ENCODE results near the gene CACNA1S.

Gene CACNA1S

DNA sequence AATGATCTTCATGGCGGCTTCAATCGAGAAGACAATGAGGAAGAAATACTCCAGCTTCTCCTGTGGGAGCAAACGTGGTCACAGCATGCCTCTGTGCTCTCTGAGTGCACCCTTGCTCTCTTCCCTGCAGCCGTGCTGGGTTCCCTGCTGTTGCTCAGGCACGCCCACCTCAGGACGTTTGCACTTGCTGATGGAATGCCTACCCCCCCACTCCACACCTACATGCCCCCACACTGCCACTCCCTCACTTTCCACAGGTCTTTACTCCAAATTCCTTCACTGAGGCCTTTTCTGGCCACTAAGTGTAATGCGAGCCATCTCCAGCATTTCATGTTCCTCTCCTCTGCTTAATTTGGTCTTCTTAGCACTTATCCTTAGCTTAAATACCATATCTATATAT, 18.3 kb downstream of the CACNA1S start:
- no peak for DNase-seq (ENCODE audit: low read depth in 2 of 2, low spot score in 1 of 2)

DNA sequence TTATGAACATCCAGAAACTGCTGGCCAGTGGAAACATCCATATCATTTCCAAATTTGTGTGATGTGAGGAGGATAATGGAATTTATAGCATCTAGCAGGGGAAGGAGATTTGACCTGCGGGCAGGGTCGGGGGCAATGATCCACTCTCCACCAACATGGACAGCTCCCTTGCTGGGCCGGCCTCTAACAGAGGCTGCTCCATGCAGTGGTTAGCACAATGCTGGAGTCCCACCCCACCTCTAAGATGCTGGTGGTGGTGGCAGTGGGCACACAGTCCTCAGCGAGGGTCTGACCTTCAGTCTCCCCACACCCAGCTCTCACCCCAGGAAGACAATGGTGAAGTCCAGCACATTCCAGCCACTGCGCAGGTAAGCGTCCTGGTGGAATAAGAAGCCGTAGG, 18.7 kb downstream of the CACNA1S start:
- no peak for DNase-seq (ENCODE audit: low read depth in 2 of 2, low spot score in 1 of 2)

DNA sequence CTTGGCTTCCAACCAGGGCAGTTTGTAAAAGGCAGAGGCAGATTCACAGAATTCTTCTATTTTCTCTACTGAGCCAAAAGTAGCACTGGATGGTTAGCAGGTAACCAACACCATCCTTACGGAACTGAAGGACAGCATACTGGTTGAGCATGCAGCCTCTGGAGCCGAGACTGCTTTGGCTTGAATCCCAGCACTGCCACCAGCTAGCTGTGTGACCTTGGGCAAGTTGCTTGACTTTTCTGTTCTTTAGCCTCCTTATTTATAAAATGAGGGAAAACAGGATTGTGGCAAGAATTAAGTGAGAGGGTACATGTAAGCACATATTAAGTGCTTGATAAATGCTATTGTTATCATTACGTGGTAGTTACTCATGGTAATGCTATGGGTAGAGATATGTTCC, 19.5 kb downstream of the CACNA1S start:
- DNase-seq (ENCODE audit: low read depth in 2 of 2, low spot score in 1 of 2), result no peak

DNA sequence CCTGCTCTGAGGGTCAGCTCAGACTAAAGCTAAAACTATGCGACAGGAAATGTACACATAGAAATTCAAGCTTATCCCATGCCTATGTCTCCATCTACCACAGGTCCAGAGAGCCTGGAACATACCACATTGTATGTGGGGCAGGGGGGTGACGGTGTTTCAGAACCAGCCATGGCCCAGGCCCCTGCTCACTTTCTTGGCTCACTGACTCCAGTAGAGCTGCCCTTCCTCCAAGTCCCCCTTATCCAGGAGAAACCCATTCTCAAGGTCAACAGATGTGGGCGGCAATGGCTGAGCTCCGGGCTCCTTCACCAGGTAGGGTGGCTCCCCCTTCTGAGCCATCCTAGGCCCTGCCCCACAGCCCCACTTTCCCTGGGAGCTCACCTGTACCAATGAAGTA, 21.0 kb downstream of the CACNA1S start:
- DNase-seq (ENCODE audit: low read depth in 2 of 2, low spot score in 1 of 2), result no peak

DNA sequence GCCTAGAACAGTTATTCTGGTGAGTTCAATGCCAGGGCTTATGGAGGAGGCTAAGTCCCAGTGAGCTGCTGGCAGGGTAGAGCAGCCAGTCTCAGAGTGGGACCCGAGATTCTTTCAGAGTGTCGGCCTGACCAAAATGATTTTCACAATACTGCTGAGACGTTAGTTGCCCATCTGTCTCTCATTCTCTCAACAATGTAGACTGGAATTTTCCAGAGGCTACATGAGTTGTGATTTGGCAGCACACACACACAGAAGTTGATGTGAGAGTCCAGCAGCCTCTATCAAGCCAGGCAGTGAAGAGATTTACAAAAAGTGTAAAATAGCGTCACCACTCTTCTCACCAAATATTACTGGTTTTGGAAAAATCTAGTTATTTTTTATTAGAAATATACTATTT, 21.7 kb downstream of the CACNA1S start:
- no peak for DNase-seq (ENCODE audit: low read depth in 2 of 2, low spot score in 1 of 2)

DNA sequence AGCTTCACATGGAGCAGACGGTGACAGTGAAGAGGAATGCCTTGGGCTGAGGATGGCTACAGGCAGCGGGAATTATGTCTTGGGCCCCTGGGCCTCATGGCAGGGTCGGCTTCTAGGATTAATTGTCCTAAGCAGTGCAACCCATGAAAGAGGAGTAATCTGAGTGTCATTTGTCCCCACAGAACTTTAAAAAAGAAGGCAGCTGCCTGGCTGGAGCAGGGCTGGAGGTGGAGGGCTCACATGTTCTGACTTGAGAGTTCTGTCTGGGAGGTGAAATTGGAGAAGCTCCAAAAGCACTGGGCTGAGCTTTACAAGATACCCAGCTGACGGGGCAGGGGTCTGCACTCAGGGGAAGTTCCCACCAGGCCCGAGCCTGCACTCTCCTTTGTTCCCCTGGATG, 22.6 kb downstream of the CACNA1S start:
- DNase-seq (ENCODE audit: low read depth in 2 of 2, low spot score in 1 of 2), result no peak

DNA sequence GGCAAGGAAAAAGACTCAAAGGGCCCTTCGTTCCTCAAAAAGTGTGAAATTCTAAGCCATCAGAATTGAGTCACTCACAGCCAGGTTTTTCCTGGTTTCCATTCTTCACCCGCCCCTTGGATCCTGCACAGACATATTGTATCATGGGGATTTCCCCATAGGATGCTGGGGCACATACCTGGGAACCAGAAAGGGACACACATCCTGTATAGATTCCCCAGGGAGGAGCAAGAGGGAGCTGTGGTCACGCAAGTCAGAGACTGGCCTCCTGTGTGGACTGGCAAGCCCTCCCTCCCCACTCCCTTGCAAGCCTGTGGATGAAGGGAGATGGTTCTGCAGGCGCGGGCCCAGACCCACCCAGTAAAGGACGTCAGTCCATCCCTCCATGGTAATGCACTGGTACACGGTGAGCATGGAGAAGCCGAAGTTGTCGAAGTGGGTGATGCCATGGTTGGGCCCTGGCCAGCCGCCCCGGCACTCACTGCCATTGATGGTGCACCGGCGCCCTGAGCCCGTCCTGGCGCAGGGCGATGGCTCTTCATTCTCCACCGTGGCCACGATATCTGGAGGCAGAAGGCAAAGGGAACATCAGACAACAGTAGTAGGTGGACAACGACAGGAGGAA, 23.2 kb downstream of the CACNA1S start:
- no peak for DNase-seq (ENCODE audit: low read depth in 2 of 2, low spot score in 1 of 2)

DNA sequence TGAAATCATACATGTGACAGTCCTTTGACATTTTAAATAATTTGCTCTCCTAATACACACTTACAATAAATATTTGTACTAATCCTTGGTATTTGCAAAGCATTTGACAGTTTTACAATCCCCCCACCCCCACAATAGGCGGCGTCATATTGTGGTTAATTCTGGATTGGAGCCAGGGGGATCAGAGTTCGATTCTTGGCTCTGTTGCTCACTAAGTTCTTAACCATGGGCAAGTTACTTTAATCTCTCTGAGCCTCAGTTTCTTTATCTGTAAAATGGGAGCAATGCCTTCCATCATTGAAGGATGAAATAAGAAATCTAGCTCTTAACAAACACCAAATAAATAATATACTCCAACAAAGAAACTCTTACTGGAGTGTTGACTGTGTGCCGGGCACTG, 23.8 kb downstream of the CACNA1S start:
- DNase-seq (ENCODE audit: low read depth in 2 of 2, low spot score in 1 of 2), result no peak

DNA sequence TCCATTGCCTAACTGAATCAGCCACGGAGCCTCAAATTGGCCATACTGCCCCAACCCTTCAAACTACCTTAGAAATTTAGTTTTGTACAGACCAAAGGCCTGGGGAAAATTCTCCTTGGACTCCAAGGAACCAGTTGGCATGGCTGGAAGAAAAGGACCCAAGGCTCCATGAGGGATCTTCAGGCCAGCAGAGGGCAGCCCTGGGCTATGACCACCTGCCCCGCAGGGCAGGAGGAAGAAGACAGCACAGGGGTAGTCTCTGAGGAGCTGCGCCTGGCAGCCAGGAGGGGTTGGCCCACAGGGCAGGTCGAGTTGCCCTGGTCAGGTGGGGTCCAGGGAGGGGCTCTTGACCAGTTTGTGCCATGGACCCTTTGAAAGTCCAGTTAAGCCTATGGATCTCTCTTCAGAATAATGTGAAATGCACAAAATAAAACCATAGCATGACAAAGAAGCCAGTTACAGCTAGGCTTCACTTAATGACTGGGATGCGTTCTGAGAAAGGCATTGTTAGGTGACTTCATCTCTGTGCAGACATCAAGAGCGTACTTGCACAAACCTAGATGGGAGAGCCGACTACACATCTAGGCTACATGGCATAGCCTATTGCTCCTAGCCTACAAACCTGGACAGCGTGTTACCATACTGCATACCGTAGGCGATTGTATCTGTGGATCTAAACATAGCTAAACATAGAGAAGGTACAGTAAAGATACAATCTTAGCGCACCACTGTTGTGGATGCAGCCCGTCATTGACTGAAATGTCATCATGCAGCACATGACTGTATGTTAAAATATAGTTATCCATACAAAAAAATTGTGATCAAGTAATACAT, 26.1 kb downstream of the CACNA1S start:
- DNase-seq (ENCODE audit: low read depth in 2 of 2, low spot score in 1 of 2), result no peak

DNA sequence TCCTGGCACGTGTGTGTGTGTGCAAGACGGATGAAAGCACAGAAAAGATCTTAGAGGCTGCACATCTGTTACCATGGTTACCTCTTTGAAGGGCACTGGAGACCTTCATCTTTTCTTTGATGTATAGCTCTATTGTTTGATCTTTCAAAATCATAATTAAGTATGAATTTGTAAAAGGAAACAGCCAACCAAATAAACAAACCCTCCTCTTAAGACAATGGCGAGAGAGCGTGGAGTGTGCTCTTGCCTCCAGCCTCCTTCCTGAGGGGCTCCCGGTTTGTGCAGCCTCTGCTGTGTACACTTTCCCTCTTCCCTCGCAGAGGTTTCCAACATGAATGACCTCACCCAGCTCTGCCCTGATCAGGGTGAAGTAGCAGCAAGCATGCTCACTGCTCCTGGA, 27.9 kb downstream of the CACNA1S start:
- no peak for DNase-seq (ENCODE audit: low read depth in 2 of 2, low spot score in 1 of 2)

DNA sequence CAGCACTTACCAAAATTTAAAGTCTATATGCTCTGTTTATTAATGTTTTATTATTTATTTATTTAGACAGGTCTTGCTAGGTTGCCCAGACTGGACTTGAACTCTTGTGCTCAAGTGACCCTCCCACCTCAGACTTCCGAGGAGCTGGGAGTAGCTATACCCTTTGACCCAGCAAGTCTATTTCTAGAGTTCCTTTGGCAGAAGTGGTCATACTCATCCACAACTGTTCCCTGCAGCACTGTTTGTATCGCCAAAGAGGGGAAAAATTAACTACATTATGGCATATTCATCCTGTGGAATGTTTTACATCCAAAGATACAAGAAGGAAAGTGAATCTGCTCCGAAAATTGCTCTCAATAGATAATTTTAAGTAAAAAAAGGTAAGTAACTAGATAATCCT, 28.5 kb downstream of the CACNA1S start:
- DNase-seq (ENCODE audit: low read depth in 2 of 2, low spot score in 1 of 2), result no peak

DNA sequence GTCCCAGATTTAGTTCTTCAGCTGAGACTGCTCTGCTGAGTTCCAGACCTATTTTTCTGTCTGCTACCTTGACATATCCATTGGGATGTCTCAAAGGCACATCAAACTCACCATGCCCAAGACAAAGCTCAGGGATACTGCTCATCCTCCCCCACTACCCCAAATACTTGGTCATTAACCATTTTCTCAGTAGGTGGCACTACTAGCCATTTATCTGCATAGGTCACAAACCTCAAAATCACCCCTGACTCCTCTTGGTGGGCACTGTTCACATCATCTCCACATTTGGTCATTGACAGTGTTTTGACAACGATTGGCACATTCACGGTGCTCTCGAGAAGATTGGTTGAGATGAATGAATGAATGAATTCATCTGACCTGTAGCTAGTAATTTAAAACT, 32.1 kb downstream of the CACNA1S start:
- DNase-seq (ENCODE audit: low read depth in 2 of 2, low spot score in 1 of 2), result no peak

DNA sequence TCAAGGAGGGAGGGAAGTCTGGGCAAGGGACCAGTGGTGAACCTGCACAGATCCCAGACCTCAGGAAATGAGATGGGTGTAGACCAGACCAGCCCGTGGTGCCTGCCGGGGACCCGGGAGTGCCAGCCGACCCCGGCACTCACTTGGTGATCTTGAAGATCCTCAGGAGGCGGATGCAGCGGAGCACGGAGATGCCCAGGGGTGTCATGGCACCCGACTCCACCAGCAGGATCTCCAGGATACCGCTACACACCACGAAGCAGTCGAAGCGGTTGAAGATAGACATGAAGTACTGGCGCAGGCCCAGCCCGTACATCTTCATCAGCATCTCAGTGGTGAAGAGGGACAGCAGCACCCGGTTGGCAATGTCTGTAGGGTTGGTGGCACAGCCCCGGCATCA, 34.5 kb downstream of the CACNA1S start:
- DNase-seq (ENCODE audit: low read depth in 2 of 2, low spot score in 1 of 2), result no peak

DNA sequence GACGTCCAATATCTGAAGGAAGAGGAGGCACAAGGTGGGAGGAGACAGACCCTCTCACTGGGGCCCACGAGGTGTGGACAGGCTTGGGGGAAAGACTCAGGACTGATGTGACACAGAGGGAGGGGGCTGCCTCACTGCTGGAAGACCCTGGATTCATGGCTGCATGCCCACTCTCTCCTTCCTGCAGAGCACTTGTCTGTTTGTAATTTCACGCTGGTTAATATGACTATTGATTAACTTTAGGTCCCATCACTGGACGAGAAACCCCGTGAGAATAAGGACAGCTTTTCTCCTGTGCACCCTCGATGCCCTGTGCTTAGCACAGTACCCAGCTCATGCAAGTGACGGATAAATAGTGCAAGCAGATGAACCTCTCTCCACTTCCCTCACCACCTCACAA, 35.1 kb downstream of the CACNA1S start:
- DNase-seq (ENCODE audit: low read depth in 2 of 2, low spot score in 1 of 2), result no peak

DNA sequence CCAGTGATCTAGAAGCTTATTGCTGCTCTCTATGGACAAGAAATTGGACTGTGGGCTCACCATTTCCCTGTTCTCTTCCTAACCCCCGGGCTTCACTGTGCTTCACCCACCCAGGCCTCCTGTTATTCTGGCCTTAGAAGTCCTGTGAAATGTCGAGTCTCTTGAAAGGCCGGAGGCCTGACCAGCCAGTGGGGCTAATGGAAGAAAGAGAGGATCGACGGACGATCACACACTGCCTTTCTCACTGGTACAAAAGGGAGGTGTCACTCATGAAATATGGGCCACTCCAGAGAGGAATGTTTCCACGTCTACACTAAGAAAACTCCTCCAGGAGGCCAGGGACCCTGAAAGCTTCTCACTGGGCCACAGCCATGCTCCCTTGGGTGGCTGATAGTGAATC, 36.1 kb downstream of the CACNA1S start:
- DNase-seq (ENCODE audit: low read depth in 2 of 2, low spot score in 1 of 2), result no peak

DNA sequence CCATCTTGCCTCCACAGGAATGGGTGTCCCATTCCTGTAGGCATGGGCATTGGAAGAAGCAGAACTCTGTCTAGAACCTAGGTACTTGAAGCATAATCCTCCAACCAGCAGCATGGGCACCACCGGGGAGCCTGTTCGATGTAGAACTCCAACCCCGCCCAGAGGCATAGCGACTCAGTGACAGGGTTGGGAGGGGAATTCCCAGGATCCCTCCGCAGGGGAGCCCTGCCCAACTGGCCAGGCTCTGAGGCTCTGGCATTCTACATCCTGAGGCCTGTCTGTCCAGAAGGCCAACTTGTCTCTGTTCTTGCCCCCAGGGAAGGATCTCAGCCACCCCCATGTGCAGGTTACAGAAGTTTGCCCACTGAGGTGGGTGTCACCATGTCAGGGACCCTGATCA, 38.2 kb downstream of the CACNA1S start:
- DNase-seq (ENCODE audit: low read depth in 2 of 2, low spot score in 1 of 2), result no peak

DNA sequence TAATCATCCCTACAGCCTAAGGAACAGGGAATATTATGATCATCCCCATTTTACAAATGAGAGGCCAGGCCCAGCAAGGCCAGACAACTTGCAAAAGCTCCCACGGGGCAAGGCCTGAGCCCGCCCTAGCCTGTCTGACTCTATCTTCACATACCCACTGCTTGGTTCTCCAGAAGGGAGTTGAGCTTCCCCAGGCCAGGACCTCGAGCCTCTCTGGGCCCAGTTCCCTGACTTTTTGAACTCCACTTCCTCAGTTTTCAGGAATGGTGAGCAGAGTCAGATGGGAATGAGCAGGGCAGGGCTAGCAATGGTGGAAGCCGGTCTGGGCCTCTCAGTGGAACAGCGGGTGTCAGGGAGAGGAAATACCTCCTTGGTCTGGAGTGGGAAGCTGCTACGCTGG, 39.3 kb downstream of the CACNA1S start:
- DNase-seq (ENCODE audit: low read depth in 2 of 2, low spot score in 1 of 2), result no peak

DNA sequence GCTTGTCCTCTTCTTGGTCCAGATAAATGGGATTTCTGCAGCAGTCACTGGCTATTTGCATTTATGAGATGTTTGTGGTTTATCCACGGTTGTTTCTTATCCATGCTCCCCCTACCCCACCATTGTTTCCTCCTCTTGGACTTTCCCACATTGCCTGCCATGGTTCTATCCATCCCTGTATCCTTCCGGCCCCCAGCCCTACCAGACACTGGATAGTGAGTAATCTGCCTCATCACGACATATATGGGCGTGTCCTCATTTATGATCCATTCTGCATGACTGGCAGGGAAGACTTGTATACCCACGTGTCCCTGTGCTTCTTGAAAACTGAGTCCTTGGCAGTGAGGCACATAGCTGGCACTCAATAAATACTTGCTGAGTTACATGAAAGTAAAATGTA, 40.1 kb downstream of the CACNA1S start:
- no peak for DNase-seq (ENCODE audit: low read depth in 2 of 2, low spot score in 1 of 2)

DNA sequence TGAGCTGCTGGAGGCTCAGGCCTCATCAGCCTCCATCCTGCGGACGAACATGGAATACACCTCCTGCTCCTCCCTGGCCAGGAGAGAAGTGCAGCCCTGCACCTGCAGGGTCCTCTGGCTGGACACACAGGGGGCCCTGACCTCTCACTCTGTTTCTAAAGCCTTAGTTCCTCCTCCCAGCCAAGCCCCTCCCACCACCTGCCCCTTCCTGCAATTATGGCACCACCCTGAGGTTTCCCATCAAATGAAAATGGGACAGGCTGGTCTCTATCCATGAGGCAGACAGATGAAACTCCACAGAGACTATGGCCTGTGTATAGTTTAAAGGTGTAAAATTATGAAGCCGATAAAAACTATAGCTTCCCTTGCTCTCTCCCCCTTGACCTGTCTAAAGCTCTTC, 42.6 kb downstream of the CACNA1S start:
- no peak for DNase-seq (ENCODE audit: low read depth in 2 of 2, low spot score in 1 of 2)

DNA sequence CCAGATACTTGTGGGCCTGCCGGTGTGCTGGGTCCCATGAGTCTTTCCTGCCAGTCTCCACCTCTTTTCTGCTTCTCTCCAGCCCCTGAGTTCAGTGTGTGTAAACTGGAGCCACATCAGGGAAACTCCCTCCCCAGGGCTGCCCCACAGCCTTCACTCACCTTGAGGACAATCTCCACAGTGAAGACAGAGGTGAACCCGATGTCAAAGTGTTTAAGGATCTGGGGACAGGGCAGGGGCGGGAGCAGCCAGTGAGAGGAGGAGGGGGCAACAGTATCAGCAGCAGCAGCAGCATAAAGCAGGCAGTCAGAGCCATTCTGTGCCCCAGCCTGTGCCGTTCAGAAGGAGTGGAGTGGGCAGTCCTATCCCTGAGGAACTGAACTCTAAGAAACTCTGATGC, 43.2 kb downstream of the CACNA1S start:
- no peak for DNase-seq (ENCODE audit: low read depth in 2 of 2, low spot score in 1 of 2)

DNA sequence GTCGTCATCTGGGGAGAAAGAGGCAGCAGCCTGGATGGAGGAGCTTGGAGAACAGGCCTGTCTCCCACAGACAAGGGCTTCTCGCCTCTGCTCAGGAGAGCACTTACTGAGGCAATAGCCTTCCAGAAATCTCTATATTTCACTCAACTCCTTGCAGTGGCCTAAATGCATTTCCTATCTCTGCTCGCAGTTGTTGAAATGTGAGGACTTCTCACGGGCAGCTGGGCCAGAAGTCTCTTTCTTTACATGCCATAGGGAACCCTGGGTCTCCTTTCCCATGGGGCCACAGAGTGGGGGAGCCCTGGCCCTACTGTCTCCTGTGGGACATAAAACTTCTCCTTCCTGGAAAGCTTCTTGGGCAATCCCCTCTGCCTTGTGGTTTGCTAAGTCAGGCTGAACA, 45.2 kb downstream of the CACNA1S start:
- DNase-seq (ENCODE audit: low read depth in 2 of 2, low spot score in 1 of 2), result no peak

DNA sequence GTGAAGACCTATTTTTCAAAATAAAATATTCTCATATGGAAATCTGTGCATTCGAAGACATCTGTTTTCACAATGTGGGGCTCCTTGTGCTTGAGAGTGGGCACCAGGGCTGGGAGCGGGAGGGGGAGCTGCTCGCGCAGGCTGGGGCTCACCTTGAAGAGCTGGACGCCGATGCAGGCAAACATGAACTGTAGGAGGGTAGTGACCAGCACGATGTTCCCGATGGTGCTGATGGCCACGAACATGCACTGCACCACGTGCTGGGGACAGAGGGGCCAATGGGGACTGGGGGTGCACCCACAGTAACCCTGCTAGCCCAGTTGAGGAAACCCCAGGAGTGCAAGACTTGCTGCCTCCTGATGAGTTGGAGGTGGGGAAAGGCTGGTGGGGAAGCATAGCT, 46.5 kb downstream of the CACNA1S start:
- no peak for DNase-seq (ENCODE audit: low read depth in 2 of 2, low spot score in 1 of 2)

DNA sequence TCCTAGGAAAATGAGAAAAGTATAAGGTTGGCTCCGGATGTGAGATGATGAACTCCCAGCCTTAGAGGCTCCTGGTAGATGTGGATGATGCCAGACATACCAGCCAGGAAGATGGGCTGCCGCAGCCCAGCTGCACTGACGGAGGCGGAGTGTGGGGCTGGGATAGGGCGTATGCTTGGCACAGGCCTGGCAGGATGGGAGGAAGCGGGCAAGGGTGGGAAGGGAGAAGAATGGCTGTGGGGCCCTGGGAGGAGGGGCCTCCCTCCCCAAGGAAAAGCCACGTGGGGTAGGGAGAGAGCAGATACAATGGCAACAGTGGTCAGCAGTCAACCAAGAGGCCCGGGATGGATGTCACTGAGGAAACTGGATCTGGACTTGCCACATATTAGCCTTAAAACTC, 47.4 kb downstream of the CACNA1S start:
- no peak for DNase-seq (ENCODE audit: low read depth in 2 of 2, low spot score in 1 of 2)
